PC-3 (cell line): ENCODE data around the gene ZNF595. TPM values are rescaled to one million over a fixed set of nuclear protein-coding genes. Genes with fewer than 3 reads are reported as not detected.
A peak's percentile ranks its signal among the peaks of the same experiment; 100 is the strongest.
"Not testable (repeated sequence)": the region's sequence is repeated elsewhere in the genome, so short reads cannot be mapped to it uniquely, and the experiment has no call there.

Source experiments
- ATAC-seq: fragments of 200-7000 bp; cut with Tn5 transposase; 2 replicates; pipeline ENCODE4 v1.9.1; 2020; ENCODE audit warnings: mild to moderate bottlenecking, moderate library complexity
- BruUV-seq: library from RNA; stranded (reverse); fragments of 400-500 nt; replicated peaks from 2 replicates; lab custom pipeline; 2021; lab: Mats Ljungman, UMichigan
- CTCF ChIA-PET: fragments of 300-600 bp; sonication (Branson Sonifier 250); formaldehyde crosslinking; loops from one replicate; lab custom pipeline; 2022; ENCODE audit warnings: antibody characterized with exemption; lab: Charles Lee
- POLR2A ChIA-PET: fragments of 300-600 bp; sonication (Branson Sonifier 250); formaldehyde crosslinking; loops from one replicate; lab custom pipeline; 2022; ENCODE audit warnings: antibody characterized with exemption; ENCODE audit not compliant: unreplicated experiment; lab: Charles Lee
- DNase-seq: peaks from one replicate; pipeline ENCODE4 v3.0.0-alpha.2; 2015
- H2AFZ ChIP-seq: fragments of 300-600 bp; sonication (generic); 2 replicates; pipeline ENCODE4 v1.6.0; 2016; ENCODE audit warnings: antibody characterized with exemption, low read length
- H3F3A ChIP-seq: fragments of 300-600 bp; sonication (generic); one replicate; pipeline ENCODE4 v1.6.0; 2017; ENCODE audit warnings: antibody characterized with exemption, low read length, control low read depth, mild to moderate bottlenecking; ENCODE audit not compliant: unreplicated experiment
- H3K27ac ChIP-seq: fragments of 300-600 bp; sonication (generic); 2 replicates; pipeline ENCODE4 v1.5.1; 2016; ENCODE audit warnings: mild to moderate bottlenecking, low read length
- H3K27me3 ChIP-seq: fragments of 300-600 bp; sonication (generic); 2 replicates; pipeline ENCODE4 v1.6.1; 2016; ENCODE audit warnings: low read length, mixed read lengths
- H3K36me3 ChIP-seq: fragments of 300-600 bp; sonication (generic); 2 replicates; pipeline ENCODE4 v1.6.1; 2016; ENCODE audit warnings: low read depth, mixed run types, low read length, mixed read lengths
- H3K4me1 ChIP-seq: fragments of 300-600 bp; sonication (generic); 2 replicates; pipeline ENCODE4 v1.5.1; 2016; ENCODE audit warnings: low read length; ENCODE audit not compliant: insufficient read depth
- H3K4me2 ChIP-seq: fragments of 300-600 bp; sonication (generic); 2 replicates; pipeline ENCODE4 v1.6.0; 2016; ENCODE audit warnings: low read length
- H3K4me3 ChIP-seq: fragments of 300-600 bp; sonication (generic); 2 replicates; pipeline ENCODE4 v1.5.1; 2016; ENCODE audit warnings: mild to moderate bottlenecking, low read length, mixed read lengths
- H3K79me2 ChIP-seq: fragments of 300-600 bp; sonication (generic); 2 replicates; pipeline ENCODE4 v1.6.1; 2017; ENCODE audit warnings: low read length, mixed read lengths
- H3K9ac ChIP-seq: fragments of 300-600 bp; sonication (generic); 2 replicates; pipeline ENCODE4 v1.6.0; 2016; ENCODE audit warnings: mild to moderate bottlenecking, low read length
- H3K9me2 ChIP-seq: fragments of 300-600 bp; sonication (generic); replicated peaks from 2 replicates; pipeline ENCODE4 v1.6.1; 2016; ENCODE audit warnings: mixed run types, low read length, mixed read lengths
- H3K9me3 ChIP-seq: fragments of 300-600 bp; sonication (generic); 2 replicates; pipeline ENCODE4 v1.6.1; 2016; ENCODE audit warnings: low read length, mixed read lengths
- H4K20me1 ChIP-seq: fragments of 300-600 bp; sonication (generic); 2 replicates; pipeline ENCODE4 v1.6.1; 2016; ENCODE audit warnings: low read length, mixed read lengths
- CTCF ChIP-seq: fragments of 300-600 bp; sonication (generic); conservative IDR thresholded peaks from 2 replicates; pipeline ENCODE4 v1.5.1; 2017; ENCODE audit warnings: antibody characterized with exemption, low read depth, mild to moderate bottlenecking, low read length
- intact Hi-C: fragments of 100-400 bp; cut with micrococcal nuclease; formaldehyde crosslinking; loops from 2 replicates; pipeline ENCODE4 v1.9.0; 2023
- total RNA-seq: library from RNA; depleted of rRNA; stranded (reverse); fragments of >200 nt; gene quantifications from 2 replicates; pipeline ENCODE4 v1.2.3, GENCODE V29; 2014

Gene ZNF595
- total RNA-seq, 1 experiment from 2014 or later = 7.4 TPM

GRCh38 chr4:11816-12417 is 41.2 kb upstream of the ZNF595 start:
- CTCF ChIA-PET, H2AFZ ChIP-seq, H3F3A ChIP-seq, H3K9me2 ChIP-seq, H3K27me3 ChIP-seq, H3K9me3 ChIP-seq, intact Hi-C loops, H3K36me3 ChIP-seq, H4K20me1 ChIP-seq, H3K9ac ChIP-seq, H3K4me2 ChIP-seq, H3K27ac ChIP-seq, POLR2A ChIA-PET, H3K4me1 ChIP-seq, BruUV-seq, H3K4me3 ChIP-seq, H3K79me2 ChIP-seq: not testable (repeated sequence)
- peak; percentile 37 for TF ChIP-seq CTCF
- DNase-seq (peak; percentile 1), ATAC-seq (peak; percentile 24; the same call in 1 of the 2 replicates)

GRCh38 chr4:18128-18527 is 35.0 kb upstream of the ZNF595 start:
- POLR2A ChIA-PET, BruUV-seq, H3K27me3 ChIP-seq, H4K20me1 ChIP-seq, intact Hi-C loops, H3K9ac ChIP-seq, H3K9me3 ChIP-seq, H3K79me2 ChIP-seq, H3K4me1 ChIP-seq, ATAC-seq, H3K4me2 ChIP-seq, H3K4me3 ChIP-seq, H3K9me2 ChIP-seq, DNase-seq, H3K27ac ChIP-seq, H3K36me3 ChIP-seq, H3F3A ChIP-seq, CTCF ChIA-PET, H2AFZ ChIP-seq: not testable (repeated sequence)

GRCh38 chr4:18589-18988 is 34.5 kb upstream of the ZNF595 start:
- H3K27me3 ChIP-seq, H3K4me2 ChIP-seq, intact Hi-C loops, H3K4me3 ChIP-seq, CTCF ChIA-PET, ATAC-seq, H2AFZ ChIP-seq, H3K9me3 ChIP-seq, H3K9me2 ChIP-seq, H4K20me1 ChIP-seq, H3K4me1 ChIP-seq, DNase-seq, H3K27ac ChIP-seq, H3K36me3 ChIP-seq, H3K79me2 ChIP-seq, BruUV-seq, H3K9ac ChIP-seq, H3F3A ChIP-seq, POLR2A ChIA-PET: not testable (repeated sequence)

- BruUV-seq, H2AFZ ChIP-seq, H3K4me2 ChIP-seq, H3K9me3 ChIP-seq, DNase-seq, CTCF ChIA-PET, H3K79me2 ChIP-seq, H3K36me3 ChIP-seq, intact Hi-C loops, H3K9me2 ChIP-seq, ATAC-seq, H3K27me3 ChIP-seq, H3K27ac ChIP-seq, H3K4me3 ChIP-seq, H4K20me1 ChIP-seq, H3K9ac ChIP-seq, H3K4me1 ChIP-seq, POLR2A ChIA-PET, H3F3A ChIP-seq: not testable (repeated sequence)
These were observed 30.2 kb upstream of the ZNF595 start for GRCh38 chr4:22882-23281.

GRCh38 chr4:24359-24758 is 28.8 kb upstream of the ZNF595 start:
- DNase-seq, H3K4me2 ChIP-seq, H3K79me2 ChIP-seq, H3K4me1 ChIP-seq, H3K9me3 ChIP-seq, H2AFZ ChIP-seq, POLR2A ChIA-PET, H3K27me3 ChIP-seq, H3F3A ChIP-seq, intact Hi-C loops, H3K36me3 ChIP-seq, H3K9ac ChIP-seq, ATAC-seq, CTCF ChIA-PET, BruUV-seq, H3K4me3 ChIP-seq, H3K27ac ChIP-seq, H3K9me2 ChIP-seq, H4K20me1 ChIP-seq: not testable (repeated sequence)

GRCh38 chr4:27501-27900 is 25.6 kb upstream of the ZNF595 start:
- H3K27ac ChIP-seq, H3K4me3 ChIP-seq, CTCF ChIA-PET, H3K27me3 ChIP-seq, H4K20me1 ChIP-seq, BruUV-seq, H3K9me2 ChIP-seq, H3K79me2 ChIP-seq, H3K9me3 ChIP-seq, H2AFZ ChIP-seq, DNase-seq, H3F3A ChIP-seq, POLR2A ChIA-PET, H3K36me3 ChIP-seq, H3K4me2 ChIP-seq, ATAC-seq, H3K9ac ChIP-seq, H3K4me1 ChIP-seq, intact Hi-C loops: not testable (repeated sequence)
